GM11168 (cell line): ENCODE results near the gene NNT.

ENCODE experiments used
- in situ Hi-C: fragments of 300-500 bp; cut with MboI; formaldehyde crosslinking; loops from one replicate; pipeline ENCODE4 v1.12.0; 2022; ENCODE audit warnings: low sequenced_read_pairs; ENCODE audit not compliant: unreplicated experiment

NNT gene

GRCh38 chr5:43620944-43621505 is 18.0 kb downstream of the NNT start:
- in situ Hi-C loops = no loop called here

DNA sequence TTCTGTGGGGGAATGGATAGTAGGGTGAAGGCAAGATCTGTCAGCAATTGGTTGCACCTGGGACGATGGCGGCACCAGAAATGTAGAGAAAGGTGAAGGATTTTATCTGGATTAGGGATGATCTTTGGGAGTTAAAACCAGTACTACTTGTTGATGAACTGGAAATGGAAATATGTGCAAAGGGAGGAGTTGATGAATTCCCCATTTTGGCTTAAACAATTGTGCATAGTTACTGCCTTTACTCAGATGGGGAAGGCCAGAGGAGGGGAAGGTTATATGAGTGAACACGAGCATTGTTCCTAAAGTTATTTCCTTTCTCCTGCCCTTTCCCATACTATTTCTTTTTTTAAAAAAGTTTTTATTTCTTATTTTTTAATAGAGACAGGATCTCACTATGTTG is 19.1 kb downstream of the NNT start:
- in situ Hi-C loops = no loop called here

- in situ Hi-C loops = no loop called here
These were observed 20.2 kb downstream of the NNT start for GRCh38 chr5:43623048-43623680.

DNA sequence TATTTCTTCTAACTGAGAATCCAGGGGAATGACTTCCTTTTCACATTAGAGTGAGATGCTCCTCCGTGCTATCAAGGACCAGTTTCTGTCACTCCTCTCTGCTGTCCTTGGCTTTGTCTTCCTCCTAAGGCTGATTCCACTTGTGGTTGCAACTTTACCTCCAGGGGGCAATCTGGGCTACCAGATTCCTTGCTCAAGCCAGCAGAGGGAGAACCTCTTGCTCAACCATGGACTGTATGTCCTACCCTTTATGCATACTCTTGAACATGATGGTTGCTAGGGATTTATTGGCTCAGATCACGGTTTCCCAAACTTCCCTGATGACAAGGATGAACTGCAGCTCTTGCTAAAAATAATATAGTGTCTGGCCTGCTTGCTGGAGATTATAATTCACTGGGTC is 24.0 kb downstream of the NNT start:
- in situ Hi-C loops = no loop called here

DNA sequence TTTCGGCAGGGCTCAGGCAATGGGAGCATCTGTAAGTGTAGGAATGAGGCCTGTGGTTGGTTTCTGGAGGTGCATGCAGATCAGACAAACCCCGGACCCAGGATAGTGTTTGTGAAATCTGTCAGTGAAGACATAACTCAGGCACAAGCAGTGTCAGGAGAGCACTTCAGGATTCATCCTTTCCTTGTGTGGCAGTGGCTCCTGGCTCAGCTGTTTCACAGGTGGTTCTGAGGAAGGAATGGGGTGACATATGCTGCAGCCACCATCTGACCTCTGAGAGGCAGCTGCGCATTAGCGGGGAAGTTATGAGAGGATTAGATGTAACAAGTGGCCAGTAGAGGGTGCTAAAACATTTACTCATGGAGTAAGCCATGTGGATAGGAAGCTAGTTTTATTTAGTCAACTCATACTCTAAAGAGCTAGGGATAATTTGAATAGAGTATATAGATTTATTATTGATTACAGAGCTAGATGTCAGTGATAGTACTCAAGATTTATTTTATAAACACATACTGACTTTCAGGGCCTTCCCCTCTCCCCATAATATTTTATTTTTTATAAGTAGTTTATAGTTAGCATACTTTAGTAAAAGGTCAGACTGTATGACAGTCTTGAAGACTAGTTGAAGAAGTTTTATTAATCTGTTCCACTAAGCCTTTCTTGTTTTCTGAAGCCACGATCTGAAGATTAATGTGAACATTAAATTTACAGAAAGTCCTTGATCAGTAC is 28.4 kb downstream of the NNT start:
- in situ Hi-C loops = no loop called here

- in situ Hi-C loops = no loop called here
These were observed 31.6 kb downstream of the NNT start for GRCh38 chr5:43634621-43635020.

DNA sequence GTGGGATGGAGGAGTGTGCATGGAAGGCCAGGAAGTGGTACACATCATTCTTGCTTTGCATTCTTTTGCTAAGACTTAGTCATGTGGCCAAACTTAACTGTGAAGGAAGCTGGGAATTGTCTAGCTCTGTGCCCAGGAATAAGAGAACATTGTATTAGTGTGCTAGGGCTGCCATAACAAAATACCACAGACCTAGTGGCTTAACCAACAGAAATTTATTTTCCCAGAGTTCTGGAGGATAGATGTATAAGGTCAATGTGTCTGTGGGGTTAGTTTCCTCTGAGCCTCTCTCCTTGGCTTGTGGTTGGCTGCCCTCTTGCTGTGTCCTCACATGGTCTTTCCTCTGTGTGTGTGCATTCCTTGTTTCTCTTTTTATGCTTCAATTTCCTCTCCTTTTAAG is 32.4 kb downstream of the NNT start:
- in situ Hi-C loops = no loop called here

- in situ Hi-C loops = no loop called here
These were observed 33.1 kb downstream of the NNT start for GRCh38 chr5:43636076-43636475.

DNA sequence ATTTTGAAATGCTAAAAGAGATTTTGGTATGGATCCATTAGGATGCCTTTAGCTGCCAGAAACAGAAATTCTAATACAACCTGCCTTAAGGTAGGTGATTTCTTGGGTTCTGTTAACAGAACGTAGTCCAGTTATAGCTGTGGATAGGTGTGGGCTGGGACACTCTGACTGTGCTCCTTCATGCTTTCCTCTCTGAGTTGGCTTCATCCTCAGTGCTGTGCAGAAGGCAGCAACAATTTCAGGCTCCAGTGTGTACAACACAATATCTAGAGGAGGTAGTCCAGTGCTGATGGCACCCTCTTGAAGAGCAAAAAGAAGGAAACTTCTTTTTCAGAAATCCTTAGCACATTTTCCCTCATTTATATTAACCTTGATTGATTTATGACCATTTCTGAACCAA is 34.4 kb downstream of the NNT start:
- in situ Hi-C loops = no loop called here

DNA sequence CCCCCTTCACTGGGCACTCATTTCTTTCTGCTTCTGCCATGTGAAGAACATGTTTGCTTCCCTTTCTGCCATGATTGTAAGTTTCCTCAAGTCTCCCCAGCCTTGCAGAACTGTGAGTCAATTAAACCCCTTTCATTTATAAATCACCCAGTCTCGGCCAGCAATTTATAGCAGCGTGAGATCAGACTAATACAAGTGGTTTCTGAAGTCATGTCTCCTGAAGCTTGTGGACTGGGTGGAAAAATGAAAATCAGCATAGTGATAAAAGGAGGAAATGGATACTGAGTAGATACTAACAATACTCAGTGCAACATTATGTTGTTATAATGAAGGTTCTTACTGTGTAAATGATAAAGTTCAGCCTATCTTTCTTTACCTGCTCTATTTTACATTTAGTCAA is 35.1 kb downstream of the NNT start:
- in situ Hi-C loops = no loop called here

- in situ Hi-C loops = no loop called here
These were observed 35.6 kb downstream of the NNT start for GRCh38 chr5:43638546-43638945.

GRCh38 chr5:43639566-43639965 is 36.6 kb downstream of the NNT start:
- in situ Hi-C loops = no loop called here

GRCh38 chr5:43642428-43642827 is 39.4 kb downstream of the NNT start:
- in situ Hi-C loops = no loop called here

DNA sequence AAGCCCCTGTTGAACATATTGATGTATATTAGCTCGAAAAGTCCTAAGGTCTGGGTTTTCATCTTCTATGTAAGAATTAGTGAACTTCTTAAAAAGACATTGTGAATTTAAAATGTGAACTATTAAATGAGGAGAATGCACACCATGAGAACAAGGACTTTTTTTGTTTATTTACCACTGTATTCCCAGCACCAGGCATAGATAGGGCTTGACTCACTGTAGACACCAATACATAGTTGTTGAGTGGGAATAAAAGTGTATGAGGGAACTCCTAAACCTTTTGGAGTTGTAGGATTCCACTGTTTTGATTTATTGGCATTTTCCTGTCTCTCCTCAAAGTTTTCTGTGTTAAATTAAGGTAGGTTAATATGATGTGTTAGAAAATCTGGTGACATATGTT is 40.3 kb downstream of the NNT start:
- in situ Hi-C loops = no loop called here

GRCh38 chr5:43643750-43644149 is 40.8 kb downstream of the NNT start:
- in situ Hi-C loops = no loop called here

GRCh38 chr5:43646992-43647391 is 44.0 kb downstream of the NNT start:
- in situ Hi-C loops = no loop called here

GRCh38 chr5:43647789-43648188 is 44.8 kb downstream of the NNT start:
- in situ Hi-C loops = no loop called here

DNA sequence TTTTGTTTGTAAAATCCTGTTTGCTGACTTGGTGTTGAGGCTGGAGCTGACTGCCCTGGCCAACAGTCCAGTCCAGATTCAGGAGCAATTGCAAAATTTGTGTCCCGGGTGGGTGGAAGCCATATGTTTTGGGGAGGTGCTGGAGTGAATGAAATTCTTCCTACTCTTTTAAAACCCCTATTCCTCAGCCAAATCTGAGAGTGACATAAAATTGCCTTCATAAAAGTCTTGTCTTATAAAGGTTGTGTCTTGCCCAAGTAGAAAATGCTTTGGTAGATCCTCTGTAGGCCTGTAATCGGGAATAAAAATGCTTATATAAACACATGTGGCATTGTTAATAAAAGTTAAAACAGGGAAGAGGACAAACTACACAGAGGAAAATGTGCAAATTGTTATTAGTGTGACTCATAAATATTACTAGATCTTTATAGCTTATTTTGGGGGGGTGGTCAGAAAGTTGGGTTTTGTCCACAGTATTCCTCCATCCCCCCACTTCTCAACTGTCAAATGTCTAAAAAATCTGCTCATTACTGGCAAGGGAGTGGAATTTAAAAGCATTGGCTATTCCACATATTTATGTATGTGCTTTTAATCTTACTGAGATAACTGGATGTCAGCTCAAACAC is 45.6 kb downstream of the NNT start:
- in situ Hi-C loops = no loop called here

DNA sequence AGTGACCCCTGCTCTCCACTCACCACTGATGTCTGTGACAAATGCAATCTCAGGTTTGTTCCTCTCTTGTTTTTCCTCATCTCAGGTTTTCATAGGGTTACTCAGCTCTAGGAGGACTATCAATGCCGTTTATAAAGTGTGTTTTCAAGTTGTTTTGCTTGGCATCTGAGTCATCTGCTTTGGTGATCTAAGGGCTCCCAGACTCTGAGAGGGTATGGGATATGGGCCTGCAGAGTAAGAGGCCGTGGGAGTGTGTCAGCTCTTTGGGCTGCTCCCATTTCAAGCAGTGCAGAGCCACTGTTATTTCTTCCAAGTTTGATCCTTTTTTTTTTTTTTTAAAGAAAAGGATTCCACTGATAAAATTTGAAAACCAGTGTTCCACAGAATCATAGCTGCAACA is 46.3 kb downstream of the NNT start:
- in situ Hi-C loops = no loop called here

- in situ Hi-C loops = no loop called here
These were observed 49.7 kb downstream of the NNT start for GRCh38 chr5:43652537-43653302.

DNA sequence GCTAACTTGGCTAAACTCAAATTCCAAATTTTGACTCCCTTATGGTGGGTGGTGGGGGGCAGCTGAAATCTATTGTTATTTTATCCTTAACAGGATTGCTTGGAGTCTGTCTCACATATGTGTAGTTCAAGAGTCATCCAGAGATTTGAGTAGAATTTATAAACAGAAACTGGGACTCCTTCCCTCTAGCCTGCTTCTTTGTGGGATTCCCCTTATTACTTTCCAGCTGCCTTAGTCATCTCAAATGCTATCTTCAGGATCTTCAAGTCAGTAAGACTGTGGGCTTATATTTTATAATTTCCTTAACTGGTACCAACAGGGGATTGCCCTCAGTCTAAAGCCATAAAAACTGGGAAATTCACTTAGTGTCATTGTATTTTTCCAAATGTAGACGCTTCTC is 55.5 kb downstream of the NNT start:
- in situ Hi-C loops = no loop called here
